Left lung (tissue), 10 donors: Measurements from ENCODE around the gene GLT6D1. TPM values are rescaled to one million over a fixed set of nuclear protein-coding genes. Genes with fewer than 3 reads are reported as not detected.

Experiments used
- ATAC-seq: fragments of 200-7000 bp; cut with Tn5 transposase; one replicate; pipeline ENCODE4 v1.9.1; 2020; ENCODE audit warnings: moderate library complexity
- DNase-seq, 4 donors: peaks; one replicate each; pipeline ENCODE4 v3.0.0-alpha.2; 2013 to 2020
- H3K27ac ChIP-seq, 2 donors: fragments of 200-600 bp; sonication (generic) in 1 of 2; one replicate each; pipeline versions ENCODE4 v1.5.0 to v1.8.0; 2020 to 2021
- H3K27me3 ChIP-seq, 2 donors: fragments of 200-600 bp; sonication (generic) in 1 of 2; one replicate each; pipeline versions ENCODE4 v1.5.0 to v1.8.0; 2020 to 2021
- H3K36me3 ChIP-seq, 2 donors: fragments of 200-600 bp; sonication (generic) in 1 of 2; one replicate each; pipeline versions ENCODE4 v1.5.0 to v1.8.0; 2020 to 2021
- H3K4me1 ChIP-seq, 2 donors: fragments of 200-600 bp; one replicate each; pipeline ENCODE4 v1.8.0; 2021
- H3K4me3 ChIP-seq, 2 donors: fragments of 200-600 bp; sonication (generic) in 1 of 2; one replicate each; pipeline versions ENCODE4 v1.5.0 to v1.8.0; 2020 to 2021; ENCODE audit warnings: mild to moderate bottlenecking in 1 of 2
- H3K9me3 ChIP-seq, 2 donors: fragments of 200-600 bp; sonication (generic) in 1 of 2; one replicate each; pipeline versions ENCODE4 v1.5.0 to v1.8.0; 2020 to 2021
- CTCF ChIP-seq, 2 donors: fragments of 200-600 bp; sonication (generic) in 1 of 2; IDR thresholded peaks; one replicate each; pipeline versions ENCODE4 v1.5.0 to v1.8.0; 2021; ENCODE audit warnings: antibody characterized with exemption in 2 of 2
- intact Hi-C, 2 donors: fragments of 100-400 bp; cut with DNase I; formaldehyde crosslinking; loops; one replicate each; pipeline versions ENCODE4 v1.11.2 to v1.14.2; 2022
- polyA plus RNA-seq, 6 donors: library from polyadenylated mRNA; unstranded; fragments of 120-200 nt; gene quantifications; one replicate each; pipeline ENCODE4 v1.2.1, GENCODE V29; 2013; ENCODE audit not compliant: insufficient read length in 6 of 6
- total RNA-seq, 2 donors: library from RNA; stranded (reverse); fragmentation: NEBNext Ultra II Directional; extraction: Animal tissue kit (Norgen Biotek cat#: 25700); gene quantifications; one replicate each; pipeline ENCODE4 v1.2.1, GENCODE V29; 2021
- donor health status: DM: no; HTN: yes; CAD: no.
- donor health status: DM: no; HTN: no; CAD: no.

GLT6D1 gene
- total and polyA plus RNA-seq, 8 donors = not detected

GRCh38 chr9:135624282-135624681 lies 15.1 kb downstream of the GLT6D1 start:
- peaks cover 0 to 27% of the 10 kb centered on the region in 2 donors for H3K9me3 ChIP-seq
- intact Hi-C loops = no loop called here
- H3K27me3 ChIP-seq = peaks cover 0 to 31% of the 10 kb centered on the region in 2 donors
- no peaks in the 10 kb centered on the region for H3K4me1 ChIP-seq
- no peaks in the 10 kb centered on the region for H3K36me3 ChIP-seq
- H3K4me3 ChIP-seq = no peak overlapping the region
- H3K27ac ChIP-seq = no peak overlapping the region
- no peak for ATAC-seq
- DNase-seq = no peak
- no peak for TF ChIP-seq CTCF (IDR thresholded peaks at IDR 0.05)

- TF ChIP-seq CTCF (IDR thresholded peaks at IDR 0.05) = no peak
- Histone ChIP-seq H3K36me3 (no peaks in the 10 kb centered on the region), H3K4me3 (no peak overlapping the region), H3K27ac (no peak overlapping the region), H3K9me3 (peaks cover 0 to 12% of the 10 kb centered on the region in 2 donors), H3K4me1 (no peaks in the 10 kb centered on the region), H3K27me3 (peaks cover 0 to 38% of the 10 kb centered on the region in 2 donors)
- ATAC-seq = no peak
- no peak for DNase-seq
- intact Hi-C loops = no loop called here
Measured at GRCh38 chr9:135622415-135623020, 16.8 kb downstream of the GLT6D1 start.

DNA sequence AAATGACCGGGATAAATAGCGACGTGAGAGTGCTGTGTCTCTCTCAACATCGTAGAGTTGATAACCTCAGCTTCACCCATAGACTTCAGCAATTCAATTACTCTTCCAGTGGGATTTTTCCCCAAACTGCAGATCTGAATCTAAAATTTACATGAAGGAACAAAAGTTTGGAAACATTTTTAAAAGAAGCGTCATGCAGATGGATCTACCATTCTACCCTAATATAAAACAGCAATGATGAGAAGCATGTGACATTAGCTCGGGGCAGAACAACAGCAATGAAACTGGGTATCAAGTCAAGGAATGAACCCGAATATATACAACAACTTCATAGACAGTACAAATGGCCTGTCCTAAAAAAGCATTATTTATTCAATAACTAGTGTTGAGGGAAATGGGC lies 18.8 kb downstream of the GLT6D1 start:
- TF ChIP-seq CTCF (IDR thresholded peaks at IDR 0.05) = no peak
- DNase-seq (no peak), ATAC-seq (no peak)
- no peaks in the 10 kb centered on the region for H3K4me1 ChIP-seq
- no peaks in the 10 kb centered on the region for H3K36me3 ChIP-seq
- H3K9me3 ChIP-seq = no peaks in the 10 kb centered on the region
- peaks cover 0 to 39% of the 10 kb centered on the region in 2 donors for H3K27me3 ChIP-seq
- H3K4me3 ChIP-seq = no peak overlapping the region
- no peak overlapping the region for H3K27ac ChIP-seq
- intact Hi-C loops = no loop called here

DNA sequence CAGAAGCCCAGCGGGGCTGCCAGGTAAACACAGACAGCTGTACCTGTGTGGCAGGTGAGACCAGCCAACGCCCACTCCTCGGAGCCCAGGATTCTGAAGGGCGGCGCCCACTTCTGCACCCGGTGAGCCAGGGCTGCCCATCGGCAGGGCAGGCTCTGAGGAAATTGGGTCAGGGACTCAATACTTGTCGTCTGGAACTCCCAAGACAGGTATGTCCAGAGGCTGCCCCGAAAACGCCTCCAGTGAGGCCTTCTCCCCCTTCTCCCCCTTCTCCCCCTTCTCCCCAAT lies 19.8 kb downstream of the GLT6D1 start:
- no peak for TF ChIP-seq CTCF (IDR thresholded peaks at IDR 0.05)
- DNase-seq (no peak), ATAC-seq (no peak)
- intact Hi-C loops = no loop called here
- H3K4me1 ChIP-seq = no peaks in the 10 kb centered on the region
- H3K27me3 ChIP-seq = peaks cover 0 to 47% of the 10 kb centered on the region in 2 donors
- no peak overlapping the region for H3K4me3 ChIP-seq
- H3K9me3 ChIP-seq = no peaks in the 10 kb centered on the region
- H3K27ac ChIP-seq = no peak overlapping the region
- no peaks in the 10 kb centered on the region for H3K36me3 ChIP-seq

DNA sequence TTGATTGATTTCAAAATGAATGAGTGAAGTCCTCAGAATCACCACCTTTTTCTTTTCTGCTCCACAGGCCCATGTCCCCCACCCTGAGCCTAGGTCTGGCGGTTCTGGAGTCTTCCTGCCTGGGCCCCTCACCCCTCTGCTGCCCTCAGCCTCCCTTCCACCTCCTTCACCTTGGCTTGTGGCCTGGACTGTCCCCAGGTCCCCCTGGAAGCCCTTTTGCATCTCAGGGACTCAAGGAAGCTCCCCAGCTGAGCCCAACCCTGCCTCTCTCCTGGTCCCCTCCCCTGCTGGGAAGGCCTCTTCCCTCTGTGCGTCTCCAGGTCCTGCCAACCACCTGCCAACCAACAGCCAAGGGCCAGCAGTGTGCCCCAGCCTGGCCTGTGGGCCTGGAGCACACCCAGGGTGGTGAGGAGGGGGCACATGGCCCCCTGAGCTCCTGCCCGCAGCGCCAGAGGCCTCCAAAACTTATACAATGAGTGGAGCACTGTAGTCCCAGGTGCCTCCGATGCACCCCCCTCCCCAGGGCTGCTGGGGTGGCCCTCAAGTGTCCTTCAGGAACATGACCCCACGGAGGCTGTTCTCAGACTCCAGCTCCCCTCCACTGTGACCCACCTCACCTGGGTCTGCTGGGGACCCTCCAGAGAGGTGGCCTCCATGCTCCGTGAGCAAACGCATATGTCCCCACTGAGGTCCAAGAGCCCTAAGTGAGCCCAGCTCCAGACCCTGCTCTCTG lies 20.3 kb downstream of the GLT6D1 start:
- DNase-seq = no peak

More for the DNA sequence above, 20.3 kb downstream of the GLT6D1 start:
- Histone ChIP-seq H3K4me3 (no peak overlapping the region), H3K36me3 (no peaks in the 10 kb centered on the region), H3K27ac (no peak overlapping the region), H3K4me1 (no peaks in the 10 kb centered on the region), H3K9me3 (no peaks in the 10 kb centered on the region), H3K27me3 (peaks cover 0 to 48% of the 10 kb centered on the region in 2 donors)
- ATAC-seq = no peak
- TF ChIP-seq CTCF (IDR thresholded peaks at IDR 0.05) = no peak
- intact Hi-C loops = no loop called here
